Osteoblast (primary cell): Measurements from ENCODE around the gene WDSUB1. TPM values are rescaled to one million over a fixed set of nuclear protein-coding genes. Genes with fewer than 3 reads are reported as not detected.
A peak's percentile ranks its signal among the peaks of the same experiment; 100 is the strongest.

Experiments used
- DNase-seq: peaks from one replicate; pipeline ENCODE4 v3.0.0; 2011; ENCODE audit warnings: low spot score, mixed read lengths; ENCODE audit not compliant: insufficient read length; ENCODE audit errors: missing footprints
- H2AFZ ChIP-seq: 2 replicates; pipeline ENCODE4 v1.6.0; 2011; ENCODE audit warnings: mild to moderate bottlenecking, low read length
- H3K27ac ChIP-seq: 2 replicates; pipeline ENCODE4 v1.5.1; 2011; ENCODE audit warnings: mild to moderate bottlenecking, low read depth, low read length, moderate library complexity
- H3K27me3 ChIP-seq: 2 replicates; pipeline ENCODE4 v1.6.0; 2012; ENCODE audit warnings: mild to moderate bottlenecking, control low read depth, inconsistent platforms, low read length, moderate library complexity; ENCODE audit not compliant: insufficient read depth
- H3K36me3 ChIP-seq: 2 replicates; pipeline ENCODE4 v1.5.1; 2011; ENCODE audit warnings: mild to moderate bottlenecking, low read length, control low read depth, moderate library complexity; ENCODE audit not compliant: insufficient read depth
- H3K4me1 ChIP-seq: 2 replicates; pipeline ENCODE4 v1.5.1; 2011; ENCODE audit warnings: mild to moderate bottlenecking, low read length, control low read depth, moderate library complexity; ENCODE audit not compliant: insufficient read depth
- H3K4me2 ChIP-seq: 2 replicates; pipeline ENCODE4 v1.6.0; 2011; ENCODE audit warnings: mild to moderate bottlenecking, low read length; ENCODE audit not compliant: insufficient read depth
- H3K4me3 ChIP-seq: fragments of 200-600 bp; sonication (generic); 3 replicates; pipeline ENCODE4 v1.5.1; 2012; ENCODE audit warnings: mild to moderate bottlenecking, low read length, inconsistent platforms; ENCODE audit not compliant: insufficient read depth
- H3K79me2 ChIP-seq: 2 replicates; pipeline ENCODE4 v1.6.0; 2012; ENCODE audit warnings: mild to moderate bottlenecking, low read length, control low read depth, inconsistent platforms; ENCODE audit not compliant: insufficient read depth
- H3K9me3 ChIP-seq: 2 replicates; pipeline ENCODE4 v1.5.1; 2011; ENCODE audit warnings: low read depth, low read length, control low read depth
- H4K20me1 ChIP-seq: 2 replicates; pipeline ENCODE4 v1.6.0; 2012; ENCODE audit warnings: mild to moderate bottlenecking, low read length, control low read depth; ENCODE audit not compliant: insufficient read depth
- total RNA-seq: library from RNA; depleted of rRNA; stranded (reverse); fragments of >200 nt; gene quantifications from 2 replicates; pipeline ENCODE4 v1.2.3, GENCODE V29; 2012
- TF ChIP-seq, protein P1 (sequence below): IDR thresholded peaks from 2 replicates; pipeline ENCODE4 v1.5.1; 2011; ENCODE audit warnings: mild to moderate bottlenecking, low read depth, low read length, moderate library complexity; ENCODE audit errors: extremely low read depth

The WDSUB1 gene
- total RNA-seq, 1 donor: 13.8 TPM

DNA sequence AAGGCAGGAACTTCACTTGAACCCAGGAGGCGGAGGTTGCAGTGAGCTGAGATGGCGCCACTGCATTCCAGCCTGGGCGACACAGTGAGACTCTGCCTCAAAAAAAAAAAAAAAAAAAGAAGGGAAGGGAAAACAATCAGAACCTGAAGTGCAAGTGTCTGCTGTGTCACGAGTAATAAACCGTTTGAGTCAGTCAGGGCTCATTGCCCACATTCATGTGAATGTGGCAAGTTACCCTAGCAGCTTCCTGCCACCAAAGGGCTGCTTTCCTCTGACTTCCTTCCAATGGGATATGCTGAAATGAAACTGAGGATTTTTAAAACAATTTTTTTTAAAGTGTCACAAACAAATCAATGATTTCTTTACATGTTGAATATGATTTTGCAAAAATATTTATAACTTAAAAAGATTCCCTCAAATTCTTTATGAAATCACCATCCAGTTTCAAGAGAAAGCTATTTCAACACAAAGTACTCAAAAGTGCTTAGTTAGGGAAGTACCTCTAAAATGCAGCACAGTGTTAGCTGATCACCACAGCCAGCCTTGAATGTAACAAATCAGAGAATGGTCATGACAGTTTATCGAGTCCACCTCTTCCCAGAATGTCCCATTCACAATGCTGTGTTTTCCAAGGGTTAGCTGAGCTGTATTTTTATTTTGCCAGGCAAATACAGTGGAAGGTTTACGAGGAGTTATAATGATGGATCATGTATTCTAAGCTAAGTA, 36.4 kb downstream of the WDSUB1 start:
- Histone ChIP-seq H3K9me3 (no peaks in the 10 kb centered on the region), H2AFZ (no peak overlapping the region), H3K79me2 (no peaks in the 10 kb centered on the region), H3K4me2 (peak overlapping the region; percentile 54), H4K20me1 (no peaks in the 10 kb centered on the region), H3K4me3 (no peak overlapping the region), H3K4me1 (peaks cover 10% of the 10 kb centered on the region), H3K27me3 (no peaks in the 10 kb centered on the region), H3K27ac (peak overlapping the region; percentile 76), H3K36me3 (peaks cover 6% of the 10 kb centered on the region)
- DNase-seq: peak; percentile 91
- TF ChIP-seq, protein P1, sequence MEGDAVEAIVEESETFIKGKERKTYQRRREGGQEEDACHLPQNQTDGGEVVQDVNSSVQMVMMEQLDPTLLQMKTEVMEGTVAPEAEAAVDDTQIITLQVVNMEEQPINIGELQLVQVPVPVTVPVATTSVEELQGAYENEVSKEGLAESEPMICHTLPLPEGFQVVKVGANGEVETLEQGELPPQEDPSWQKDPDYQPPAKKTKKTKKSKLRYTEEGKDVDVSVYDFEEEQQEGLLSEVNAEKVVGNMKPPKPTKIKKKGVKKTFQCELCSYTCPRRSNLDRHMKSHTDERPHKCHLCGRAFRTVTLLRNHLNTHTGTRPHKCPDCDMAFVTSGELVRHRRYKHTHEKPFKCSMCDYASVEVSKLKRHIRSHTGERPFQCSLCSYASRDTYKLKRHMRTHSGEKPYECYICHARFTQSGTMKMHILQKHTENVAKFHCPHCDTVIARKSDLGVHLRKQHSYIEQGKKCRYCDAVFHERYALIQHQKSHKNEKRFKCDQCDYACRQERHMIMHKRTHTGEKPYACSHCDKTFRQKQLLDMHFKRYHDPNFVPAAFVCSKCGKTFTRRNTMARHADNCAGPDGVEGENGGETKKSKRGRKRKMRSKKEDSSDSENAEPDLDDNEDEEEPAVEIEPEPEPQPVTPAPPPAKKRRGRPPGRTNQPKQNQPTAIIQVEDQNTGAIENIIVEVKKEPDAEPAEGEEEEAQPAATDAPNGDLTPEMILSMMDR: no peak

DNA sequence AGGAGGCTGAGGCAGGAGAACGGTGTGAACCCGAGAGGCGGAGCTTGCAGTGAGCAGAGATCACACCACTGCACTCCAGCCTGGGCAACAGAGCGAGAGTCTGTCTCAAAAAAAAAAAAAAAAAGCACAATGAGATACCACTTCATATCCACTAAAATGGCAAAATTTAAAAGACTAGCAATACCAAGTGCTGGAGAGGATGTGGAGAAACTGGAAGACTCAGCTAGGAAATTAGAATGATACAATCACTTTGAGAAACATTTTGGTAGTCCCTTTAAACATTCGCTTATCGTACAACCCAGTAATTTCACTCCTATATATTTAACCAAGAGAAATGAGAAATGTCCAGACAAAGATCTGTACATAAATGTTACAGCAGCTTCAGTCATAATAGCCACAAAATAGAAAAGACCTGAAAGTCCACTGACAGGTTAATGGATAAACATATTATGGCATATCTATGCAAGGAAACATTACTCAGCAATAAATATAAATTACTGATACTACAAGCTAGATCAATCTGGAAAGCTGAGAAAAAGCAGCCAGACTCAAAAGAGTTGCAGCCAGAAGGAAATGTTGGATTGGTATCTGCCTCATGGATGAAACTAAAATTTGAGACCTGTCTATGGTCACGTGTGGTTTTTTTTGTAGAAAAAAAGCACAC, 40.0 kb downstream of the WDSUB1 start:
- DNase-seq: peak; percentile 19
- TF ChIP-seq, protein P1: no peak
- Histone ChIP-seq H3K79me2 (no peaks in the 10 kb centered on the region), H4K20me1 (no peaks in the 10 kb centered on the region), H3K36me3 (peaks cover 12% of the 10 kb centered on the region), H3K9me3 (no peaks in the 10 kb centered on the region), H3K4me3 (no peak overlapping the region), H3K27me3 (no peaks in the 10 kb centered on the region), H3K27ac (no peak overlapping the region), H3K4me2 (no peak overlapping the region), H3K4me1 (peaks cover 10% of the 10 kb centered on the region), H2AFZ (no peak overlapping the region)

DNA sequence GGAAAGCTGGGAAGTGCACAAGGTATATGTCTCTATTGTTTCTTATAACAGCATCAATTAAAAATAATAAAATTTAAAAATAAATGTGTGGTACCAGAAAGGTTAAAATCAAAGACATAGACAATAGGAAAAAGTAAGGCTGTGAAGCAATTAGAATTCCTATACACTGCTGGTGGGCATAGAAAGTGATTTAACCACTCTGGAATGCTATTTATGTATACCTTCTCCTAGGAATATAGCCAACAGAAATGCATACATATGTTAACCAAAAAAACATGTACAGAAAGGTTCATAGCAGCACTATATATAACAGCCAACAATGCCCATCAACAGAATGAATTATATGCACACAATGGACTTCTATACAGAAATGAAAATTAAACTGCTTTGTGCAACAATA, 43.0 kb downstream of the WDSUB1 start:
- H3K27me3 ChIP-seq: no peaks in the 10 kb centered on the region
- TF ChIP-seq, protein P1: no peak
- no peak overlapping the region for H3K27ac ChIP-seq

DNA sequence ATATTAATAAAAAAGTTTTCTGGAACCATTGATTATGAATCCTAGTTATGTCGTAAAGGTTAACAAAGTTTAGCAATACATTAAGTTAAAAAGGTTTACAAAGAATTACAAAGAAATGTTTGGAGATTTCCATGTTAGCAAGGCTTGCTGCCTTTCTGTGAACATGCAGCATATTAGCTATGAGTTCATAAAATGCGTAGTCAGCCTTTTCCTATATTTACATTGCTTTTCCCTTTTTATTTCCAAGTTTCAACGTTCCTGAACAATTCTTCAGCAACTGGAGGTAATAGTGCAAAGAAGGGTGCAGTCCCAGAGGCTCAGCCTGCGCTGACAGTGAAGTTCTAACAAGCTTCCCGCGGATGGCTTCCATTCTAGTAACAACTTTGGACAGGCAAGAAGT, 51.6 kb downstream of the WDSUB1 start:
- H3K4me2 ChIP-seq: no peak overlapping the region
- TF ChIP-seq, protein P1: no peak
- H3K79me2 ChIP-seq: no peaks in the 10 kb centered on the region
- H3K9me3 ChIP-seq: no peaks in the 10 kb centered on the region
- H2AFZ ChIP-seq: no peak overlapping the region
- H4K20me1 ChIP-seq: no peaks in the 10 kb centered on the region
- DNase-seq: no peak
- peaks cover 32% of the 10 kb centered on the region for H3K36me3 ChIP-seq
- no peak overlapping the region for H3K27ac ChIP-seq
- no peaks in the 10 kb centered on the region for H3K27me3 ChIP-seq
- H3K4me1 ChIP-seq: peaks cover 5% of the 10 kb centered on the region
- no peak overlapping the region for H3K4me3 ChIP-seq

More for the DNA sequence above, 43.0 kb downstream of the WDSUB1 start:
- Histone ChIP-seq H3K36me3 (peaks cover 20% of the 10 kb centered on the region), H2AFZ (no peak overlapping the region), H3K79me2 (no peaks in the 10 kb centered on the region), H4K20me1 (no peaks in the 10 kb centered on the region), H3K4me3 (no peak overlapping the region), H3K4me2 (no peak overlapping the region), H3K4me1 (peaks cover 3% of the 10 kb centered on the region), H3K9me3 (no peaks in the 10 kb centered on the region)
- no peak for DNase-seq
